ENCODE results near the gene HLF. TPM values are rescaled to one million over a fixed set of nuclear protein-coding genes. Genes with fewer than 3 reads are reported as not detected.

Gene HLF
- total RNA-seq, 4 donors from 2014 or later, result 2.5 to 10.0 (median 5.4) TPM

DNA sequence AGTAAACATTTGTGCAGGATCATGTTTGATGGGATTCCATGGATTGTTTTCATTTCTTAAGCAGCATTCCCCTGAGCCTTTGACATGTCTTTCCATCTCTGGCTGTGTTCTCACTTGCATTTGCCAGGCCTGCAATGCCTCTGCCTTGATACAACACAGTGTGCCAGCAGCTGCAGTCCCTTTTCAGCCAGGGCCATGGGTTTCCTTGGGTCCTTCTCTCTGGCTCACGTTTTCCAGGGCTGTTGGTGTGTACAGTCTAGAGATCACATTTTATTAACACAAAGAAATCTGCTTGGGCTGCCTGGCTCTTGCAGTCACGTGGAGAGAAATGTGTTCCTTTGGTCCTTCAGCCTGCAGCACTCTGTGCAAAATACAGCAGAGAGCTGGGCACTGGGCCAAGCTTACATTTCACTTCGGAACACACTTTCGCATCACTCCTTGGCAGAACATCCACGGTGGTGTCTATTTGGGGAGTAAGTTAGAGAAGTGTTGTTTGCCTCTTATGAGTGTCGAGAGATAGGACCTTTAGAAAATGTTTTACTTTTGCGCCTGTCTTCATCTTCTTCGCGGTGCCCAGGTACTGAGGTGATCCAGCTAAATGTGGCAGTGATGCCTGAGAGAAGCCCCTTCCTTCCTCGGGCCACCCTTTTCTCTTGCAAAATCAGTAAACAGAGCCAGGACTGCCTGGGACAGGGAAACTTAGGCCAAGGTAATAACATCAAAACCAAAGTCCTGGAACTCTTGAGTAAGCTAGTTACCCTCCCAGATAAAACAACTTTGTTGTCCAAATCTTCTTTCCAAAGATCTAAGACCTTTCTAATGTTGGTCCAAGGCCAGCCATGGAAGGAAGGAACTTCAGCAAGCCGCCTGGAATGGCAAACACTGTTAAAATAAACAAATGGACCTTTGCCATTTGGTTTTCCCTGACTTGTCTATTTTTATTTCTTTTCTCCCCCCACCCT, 20.9 kb downstream of the HLF start:
- no peaks in the 10 kb centered on the region for H3K27me3 ChIP-seq
- H3K4me1 ChIP-seq, result peaks cover 0 to 50% (median 7%) of the 10 kb centered on the region in 4 donors
- H3K36me3 ChIP-seq, result no peaks in the 10 kb centered on the region
- DNase-seq, result peak; percentile 54 to 92 (median 79)
- H3K4me3 ChIP-seq, result no peak overlapping the region
- H3K27ac ChIP-seq, result peak overlapping the region; percentile 49 to 89 (median 75)
- no peak for TF ChIP-seq POLR2A (IDR thresholded peaks at IDR 0.05)
- TF ChIP-seq, protein P1, sequence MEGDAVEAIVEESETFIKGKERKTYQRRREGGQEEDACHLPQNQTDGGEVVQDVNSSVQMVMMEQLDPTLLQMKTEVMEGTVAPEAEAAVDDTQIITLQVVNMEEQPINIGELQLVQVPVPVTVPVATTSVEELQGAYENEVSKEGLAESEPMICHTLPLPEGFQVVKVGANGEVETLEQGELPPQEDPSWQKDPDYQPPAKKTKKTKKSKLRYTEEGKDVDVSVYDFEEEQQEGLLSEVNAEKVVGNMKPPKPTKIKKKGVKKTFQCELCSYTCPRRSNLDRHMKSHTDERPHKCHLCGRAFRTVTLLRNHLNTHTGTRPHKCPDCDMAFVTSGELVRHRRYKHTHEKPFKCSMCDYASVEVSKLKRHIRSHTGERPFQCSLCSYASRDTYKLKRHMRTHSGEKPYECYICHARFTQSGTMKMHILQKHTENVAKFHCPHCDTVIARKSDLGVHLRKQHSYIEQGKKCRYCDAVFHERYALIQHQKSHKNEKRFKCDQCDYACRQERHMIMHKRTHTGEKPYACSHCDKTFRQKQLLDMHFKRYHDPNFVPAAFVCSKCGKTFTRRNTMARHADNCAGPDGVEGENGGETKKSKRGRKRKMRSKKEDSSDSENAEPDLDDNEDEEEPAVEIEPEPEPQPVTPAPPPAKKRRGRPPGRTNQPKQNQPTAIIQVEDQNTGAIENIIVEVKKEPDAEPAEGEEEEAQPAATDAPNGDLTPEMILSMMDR (IDR thresholded peaks at IDR 0.05), result no peak
- no peaks in the 10 kb centered on the region for H3K9me3 ChIP-seq

DNA sequence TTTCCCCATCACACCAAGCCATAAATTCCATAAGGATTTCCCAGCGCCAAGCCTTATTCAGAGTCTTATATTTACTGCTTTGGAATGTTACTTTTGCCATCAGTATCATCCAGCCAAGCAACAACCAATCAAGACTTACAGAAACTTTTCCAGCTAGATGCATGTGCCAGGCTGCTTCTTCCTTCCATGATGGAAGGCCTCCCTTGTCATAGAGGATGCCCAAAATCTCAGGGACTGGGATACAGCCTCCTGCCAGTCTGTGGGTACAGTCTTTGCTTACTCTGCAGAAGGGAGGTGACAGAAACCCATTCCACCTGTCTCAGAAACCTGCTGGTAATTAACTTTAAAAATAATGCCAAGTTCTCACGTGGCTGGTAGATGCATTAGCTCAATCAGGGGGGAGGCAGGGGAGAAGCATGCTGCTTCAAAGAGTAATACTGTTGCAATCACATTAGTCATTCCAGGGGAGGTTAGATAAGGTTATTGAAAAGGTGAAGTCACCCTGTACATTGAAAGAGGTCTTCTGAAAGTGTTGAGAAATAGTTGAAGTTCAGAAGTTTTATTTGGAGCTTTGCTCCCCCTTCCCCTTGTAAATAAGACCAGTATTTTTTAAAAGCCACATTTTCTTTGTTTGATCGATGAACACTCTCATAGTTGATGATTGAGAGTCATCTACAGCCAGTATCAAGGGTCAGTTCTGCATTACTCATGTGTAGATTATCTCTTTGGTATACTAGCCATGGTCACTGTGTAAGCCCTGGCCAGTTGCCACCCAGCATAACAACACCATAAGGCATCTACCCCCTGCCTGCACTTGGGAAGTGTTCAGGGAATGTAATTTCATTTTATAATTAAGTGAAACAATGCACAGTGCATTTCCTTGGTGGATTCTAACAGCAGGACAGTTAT, 22.2 kb downstream of the HLF start:
- Histone ChIP-seq H3K36me3 (no peaks in the 10 kb centered on the region), H3K27me3 (no peaks in the 10 kb centered on the region), H3K4me3 (no peak overlapping the region), H3K4me1 (peaks cover 0 to 50% (median 7%) of the 10 kb centered on the region in 4 donors), H3K27ac (peak overlapping the region in 3 of 4 donors; percentile 63 to 89 (median 87)), H3K9me3 (no peaks in the 10 kb centered on the region)
- peak in 2 of 3 donors; percentile 81 to 93 for DNase-seq
- no peak for TF ChIP-seq POLR2A (IDR thresholded peaks at IDR 0.05)
- TF ChIP-seq, protein P1 (IDR thresholded peaks at IDR 0.05), result no peak

DNA sequence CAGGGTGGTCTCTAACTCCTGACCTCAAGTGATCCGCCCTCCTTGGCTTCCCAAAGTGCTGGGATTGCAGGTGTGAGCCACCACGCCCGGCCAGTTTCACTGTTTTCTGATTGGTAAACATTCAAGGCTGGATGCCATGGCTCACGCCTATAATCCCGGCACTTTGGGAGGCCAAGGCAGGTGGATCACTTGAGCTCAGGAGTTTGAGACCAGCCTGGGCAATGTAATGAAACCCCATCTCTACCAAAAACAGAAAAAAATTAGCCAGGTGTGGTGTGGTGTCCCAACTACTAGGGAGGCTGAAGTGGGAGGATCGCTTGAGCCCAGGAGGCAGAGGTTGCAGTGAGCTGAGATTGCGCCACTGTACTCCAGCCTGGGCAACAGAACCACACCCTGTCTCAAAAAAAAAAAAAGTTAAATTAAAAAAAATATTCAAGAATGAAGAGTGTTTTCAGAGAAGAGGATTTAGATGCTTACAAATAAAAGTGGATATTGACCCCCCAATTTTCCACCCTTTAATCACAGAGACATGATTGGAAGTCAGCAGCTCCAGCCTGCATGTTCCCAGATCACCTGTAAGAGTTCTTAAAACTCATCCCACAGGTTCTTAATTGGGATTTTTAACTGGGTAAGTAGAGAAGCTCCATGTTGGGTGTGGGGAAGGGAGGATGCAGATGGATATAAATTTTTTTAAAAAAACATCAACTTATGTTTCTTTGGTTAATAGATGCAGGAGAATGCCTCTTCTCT, 23.8 kb downstream of the HLF start:
- H3K36me3 ChIP-seq, result no peaks in the 10 kb centered on the region
- TF ChIP-seq, protein P1 (IDR thresholded peaks at IDR 0.05), result no peak
- TF ChIP-seq POLR2A (IDR thresholded peaks at IDR 0.05), result no peak
- peak overlapping the region in 2 of 4 donors; percentile 51 to 89 for H3K27ac ChIP-seq
- DNase-seq, result no peak
- H3K27me3 ChIP-seq, result no peaks in the 10 kb centered on the region
- no peaks in the 10 kb centered on the region for H3K9me3 ChIP-seq
- no peak overlapping the region for H3K4me3 ChIP-seq
- H3K4me1 ChIP-seq, result peaks cover 0 to 45% (median 7%) of the 10 kb centered on the region in 4 donors

DNA sequence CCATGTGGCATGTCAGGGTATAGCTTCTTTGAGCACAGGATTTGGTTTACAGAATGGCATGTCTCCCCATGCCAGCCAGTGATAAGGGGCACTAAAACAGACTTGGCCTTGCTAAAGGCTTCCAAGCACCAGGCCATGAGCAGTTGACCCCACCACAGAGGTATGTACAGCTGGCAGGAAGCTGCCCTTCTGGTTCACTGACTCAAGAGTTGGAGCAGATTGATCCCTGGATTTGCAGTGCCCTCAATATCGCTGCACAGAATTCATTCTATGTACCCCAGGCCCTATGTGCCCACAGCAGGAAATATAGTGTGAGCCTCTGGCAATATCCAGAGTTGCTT, 24.3 kb downstream of the HLF start:
- Histone ChIP-seq H3K27ac (no peak overlapping the region), H3K4me3 (no peak overlapping the region), H3K27me3 (no peaks in the 10 kb centered on the region), H3K9me3 (no peaks in the 10 kb centered on the region), H3K36me3 (no peaks in the 10 kb centered on the region), H3K4me1 (peaks cover 0 to 39% (median 4%) of the 10 kb centered on the region in 4 donors)
- no peak for TF ChIP-seq POLR2A (IDR thresholded peaks at IDR 0.05)
- DNase-seq, result no peak

DNA sequence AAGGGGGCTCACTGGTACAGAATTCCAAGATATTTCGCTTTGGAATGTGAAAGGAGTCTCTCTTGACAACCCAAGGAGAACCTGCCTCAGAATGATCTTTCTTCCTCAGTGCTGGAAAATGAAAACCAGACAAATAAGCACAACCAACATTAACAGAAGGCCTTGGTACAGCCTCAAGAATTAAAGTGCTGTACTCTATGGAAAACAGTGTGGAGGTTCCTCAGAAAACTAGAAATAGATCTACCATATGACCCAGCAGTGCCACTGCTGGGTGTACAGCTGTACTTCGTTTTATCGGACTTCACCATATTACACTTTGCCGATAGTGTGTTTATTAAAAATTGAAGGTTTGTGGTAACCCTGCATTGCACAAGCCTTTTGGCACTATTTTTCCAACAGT, 25.2 kb downstream of the HLF start:
- Histone ChIP-seq H3K27ac (no peak overlapping the region), H3K27me3 (no peaks in the 10 kb centered on the region), H3K4me1 (peaks cover 0 to 31% (median 1%) of the 10 kb centered on the region in 4 donors), H3K4me3 (no peak overlapping the region), H3K9me3 (no peaks in the 10 kb centered on the region), H3K36me3 (no peaks in the 10 kb centered on the region)
- no peak for DNase-seq
- no peak for TF ChIP-seq POLR2A (IDR thresholded peaks at IDR 0.05)
- TF ChIP-seq, protein P1 (IDR thresholded peaks at IDR 0.05), result no peak

Measured in Peyer's patch (tissue), 4 donors.